NCI-H2029 treated with DMSO at 0.1 percent for 48 hours (cell line): ENCODE measurements around the gene AGAP1.
A peak's percentile ranks its signal among the peaks of the same experiment; 100 is the strongest.

ENCODE experiments used
- DNase-seq: peaks from one replicate; lab custom pipeline; 2025; lab: John Stamatoyannopoulos, UW

Gene AGAP1

DNA sequence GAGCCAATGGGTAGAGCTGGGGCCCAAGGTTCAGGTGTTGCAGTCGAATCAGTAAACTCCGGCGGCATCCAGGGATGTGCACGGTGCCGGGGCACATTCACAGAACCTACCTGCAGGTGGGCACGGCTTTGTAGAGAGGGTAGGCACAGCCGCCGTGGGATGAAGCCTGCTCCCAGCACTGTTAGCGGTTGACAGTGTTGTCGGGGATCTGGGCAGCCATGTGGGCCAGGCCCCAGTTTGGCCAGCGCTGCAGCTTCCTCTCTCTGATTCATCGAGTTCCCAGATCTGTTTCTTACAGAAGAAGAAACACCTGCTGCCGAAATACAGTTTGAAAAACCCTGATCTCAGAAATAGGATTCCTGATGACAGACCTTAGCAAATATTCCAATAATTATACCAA is 274.8 kb downstream of the AGAP1 start:
- no peak for DNase-seq

GRCh38 chr2:235769046-235769445 is 275.2 kb downstream of the AGAP1 start:
- DNase-seq: no peak

DNA sequence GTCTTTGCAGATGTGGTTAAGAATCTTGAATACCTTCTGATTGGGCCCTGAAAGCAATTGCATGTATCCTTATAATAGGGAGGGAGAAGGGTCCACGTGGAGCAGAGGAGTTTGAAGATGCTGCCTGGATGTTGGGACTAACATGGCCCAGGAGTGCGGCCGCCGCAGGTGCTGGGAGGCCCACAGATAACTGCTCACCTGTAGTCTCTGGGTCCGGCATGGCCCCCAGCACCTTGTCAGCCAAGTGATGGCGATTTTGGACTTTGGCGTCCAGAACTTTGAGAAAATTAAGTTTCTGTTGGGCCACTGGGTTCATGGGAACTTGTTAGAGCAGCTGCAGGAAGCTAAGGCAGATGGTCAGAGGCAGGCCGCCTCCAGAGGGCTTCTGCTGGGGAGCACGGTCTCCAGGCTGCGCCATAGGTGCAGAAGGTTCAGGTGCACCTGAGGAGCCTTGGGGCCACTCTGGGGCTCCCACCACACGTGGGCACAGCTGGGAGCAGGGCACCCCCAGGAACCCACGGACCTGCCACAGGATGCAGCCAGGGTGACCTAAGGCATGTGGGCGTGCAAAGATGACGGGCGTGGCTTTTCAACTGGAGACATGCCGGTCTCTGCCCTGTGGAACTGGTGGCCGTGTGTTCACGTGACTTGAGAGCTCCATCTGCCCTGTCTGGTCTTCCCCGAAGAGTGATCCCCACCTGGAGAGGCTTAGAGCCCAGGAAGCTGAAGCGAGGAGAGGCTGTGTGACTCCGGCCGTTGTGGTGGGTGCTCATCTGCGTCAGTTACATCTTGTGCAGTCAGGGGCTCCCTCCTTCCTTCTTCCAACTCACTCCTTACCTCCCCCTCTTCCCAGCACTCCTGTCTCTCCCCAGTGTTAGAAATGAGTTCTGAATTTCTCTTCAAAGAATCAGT is 277.3 kb downstream of the AGAP1 start:
- DNase-seq: no peak

DNA sequence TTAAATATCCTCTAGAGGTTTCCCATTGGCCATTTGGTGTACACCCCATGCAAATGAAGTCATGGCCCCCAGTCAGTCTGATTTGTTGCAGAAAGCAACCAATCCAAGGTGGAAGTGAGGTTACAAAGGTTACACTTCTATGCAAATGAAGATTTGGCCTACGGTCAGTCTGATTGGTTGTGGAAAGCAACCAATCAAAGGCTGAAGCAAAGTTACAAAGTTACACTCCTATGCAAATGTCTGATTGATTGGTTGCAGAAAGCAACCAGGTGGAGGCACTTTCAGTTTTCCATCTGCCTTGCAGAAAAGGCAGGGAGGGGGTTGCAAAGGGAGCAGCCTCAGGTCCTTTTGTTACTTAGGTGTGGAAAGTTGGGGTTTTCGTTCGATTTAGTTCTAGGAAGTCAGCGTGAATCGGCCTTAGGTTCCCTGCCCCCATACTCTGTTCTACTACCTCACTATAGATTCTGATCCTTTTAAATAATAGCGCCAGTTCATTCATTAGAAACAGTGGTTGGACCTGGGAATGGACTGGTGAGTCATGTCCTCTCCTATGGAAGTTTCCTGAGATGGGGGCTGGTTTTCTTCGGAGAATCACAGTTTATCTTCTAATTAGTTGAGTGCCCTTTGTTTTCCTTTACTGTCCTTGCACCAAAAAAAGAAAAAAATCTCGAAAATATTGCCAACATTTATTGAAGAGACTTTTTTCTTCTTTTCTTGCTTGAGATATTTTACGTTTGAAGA is 279.5 kb downstream of the AGAP1 start:
- no peak for DNase-seq

- DNase-seq: no peak
Measured at GRCh38 chr2:235774153-235774870, 280.5 kb downstream of the AGAP1 start.

GRCh38 chr2:235776531-235776930 is 282.7 kb downstream of the AGAP1 start:
- DNase-seq: no peak

- peak; percentile 31 for DNase-seq
Measured at GRCh38 chr2:235779444-235779896, 285.6 kb downstream of the AGAP1 start.

DNA sequence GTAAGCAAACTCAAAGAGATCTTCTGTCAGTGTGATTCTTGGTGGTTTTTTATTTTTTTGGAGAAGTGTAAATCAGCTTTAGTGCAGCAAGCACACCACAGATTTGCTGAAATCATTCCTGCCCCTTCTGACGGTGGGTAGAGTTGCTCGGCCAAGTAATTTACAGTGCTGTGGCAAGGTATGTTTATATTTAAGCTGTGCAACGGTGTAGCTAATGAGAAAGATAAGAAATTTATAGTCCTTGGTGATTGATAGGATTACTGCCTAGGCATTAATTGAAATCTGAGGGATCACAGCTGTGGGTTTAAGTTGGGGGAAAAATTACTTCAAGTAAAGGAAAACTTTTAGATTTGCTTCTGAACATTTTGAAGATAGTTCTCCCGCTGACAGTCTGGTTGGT is 286.6 kb downstream of the AGAP1 start:
- no peak for DNase-seq

GRCh38 chr2:235781775-235782174 is 287.9 kb downstream of the AGAP1 start:
- no peak for DNase-seq

- DNase-seq: no peak
Measured at GRCh38 chr2:235784788-235785187, 290.9 kb downstream of the AGAP1 start.

DNA sequence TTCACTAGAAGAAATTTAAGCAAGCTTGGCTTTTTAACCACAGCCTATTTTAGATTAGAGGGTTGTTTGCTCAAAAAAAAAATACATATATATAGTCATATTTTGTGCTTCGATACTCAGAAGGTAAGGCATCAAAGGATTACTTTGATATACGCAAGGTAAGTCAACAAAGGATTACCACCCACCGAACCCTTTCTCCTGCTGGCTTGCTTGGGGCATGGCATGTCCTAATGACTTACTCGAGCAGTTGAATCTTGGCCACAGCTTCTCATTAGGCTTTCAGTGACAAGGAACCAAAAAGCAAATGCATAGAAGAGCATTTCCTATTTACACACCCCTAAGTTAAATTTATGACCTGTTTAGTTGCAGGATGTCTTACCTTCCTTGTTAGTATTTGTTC is 295.7 kb downstream of the AGAP1 start:
- DNase-seq: no peak

- no peak for DNase-seq
Measured at GRCh38 chr2:235793163-235793752, 299.4 kb downstream of the AGAP1 start.

GRCh38 chr2:235799281-235799680 is 305.4 kb downstream of the AGAP1 start:
- no peak for DNase-seq

DNA sequence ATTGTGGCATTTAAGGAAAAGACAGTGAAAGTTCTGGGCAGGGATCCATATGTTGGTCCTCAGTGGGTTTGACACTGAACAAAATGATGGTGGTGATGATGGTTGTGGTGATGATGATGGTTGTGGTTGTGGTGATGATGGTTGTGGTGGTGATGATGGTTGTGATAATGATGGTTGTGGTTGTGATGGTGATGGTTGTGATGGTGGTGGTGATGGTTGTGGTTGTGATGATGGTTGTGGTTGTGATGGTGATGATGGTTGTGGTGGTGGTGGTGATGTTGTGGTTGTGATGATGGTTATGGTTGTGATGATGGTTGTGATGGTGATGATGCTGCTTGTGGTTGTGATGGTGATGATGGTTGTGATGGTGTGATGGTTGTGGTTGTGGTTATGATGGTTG is 308.7 kb downstream of the AGAP1 start:
- no peak for DNase-seq

- no peak for DNase-seq
Measured at GRCh38 chr2:235803028-235803427, 309.2 kb downstream of the AGAP1 start.

DNA sequence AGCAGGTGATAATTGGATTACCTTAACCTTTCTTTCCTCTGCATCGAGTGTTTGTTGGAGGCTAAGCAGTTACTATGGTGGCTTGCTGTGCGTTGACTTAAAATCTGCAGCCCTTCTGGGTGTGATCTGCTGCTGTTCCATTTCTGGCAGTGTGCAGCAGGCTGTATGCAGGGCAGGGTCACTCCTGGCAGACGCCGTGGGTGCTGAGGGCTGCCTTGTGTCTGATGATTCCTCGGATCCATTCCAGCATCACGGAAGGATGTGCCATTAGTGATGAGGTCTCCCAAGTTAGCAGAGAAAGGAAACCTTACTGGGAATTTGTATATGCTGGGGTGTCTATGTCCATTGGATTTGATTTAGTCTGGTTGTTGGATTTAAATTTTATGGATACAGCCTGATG is 310.8 kb downstream of the AGAP1 start:
- DNase-seq: no peak

DNA sequence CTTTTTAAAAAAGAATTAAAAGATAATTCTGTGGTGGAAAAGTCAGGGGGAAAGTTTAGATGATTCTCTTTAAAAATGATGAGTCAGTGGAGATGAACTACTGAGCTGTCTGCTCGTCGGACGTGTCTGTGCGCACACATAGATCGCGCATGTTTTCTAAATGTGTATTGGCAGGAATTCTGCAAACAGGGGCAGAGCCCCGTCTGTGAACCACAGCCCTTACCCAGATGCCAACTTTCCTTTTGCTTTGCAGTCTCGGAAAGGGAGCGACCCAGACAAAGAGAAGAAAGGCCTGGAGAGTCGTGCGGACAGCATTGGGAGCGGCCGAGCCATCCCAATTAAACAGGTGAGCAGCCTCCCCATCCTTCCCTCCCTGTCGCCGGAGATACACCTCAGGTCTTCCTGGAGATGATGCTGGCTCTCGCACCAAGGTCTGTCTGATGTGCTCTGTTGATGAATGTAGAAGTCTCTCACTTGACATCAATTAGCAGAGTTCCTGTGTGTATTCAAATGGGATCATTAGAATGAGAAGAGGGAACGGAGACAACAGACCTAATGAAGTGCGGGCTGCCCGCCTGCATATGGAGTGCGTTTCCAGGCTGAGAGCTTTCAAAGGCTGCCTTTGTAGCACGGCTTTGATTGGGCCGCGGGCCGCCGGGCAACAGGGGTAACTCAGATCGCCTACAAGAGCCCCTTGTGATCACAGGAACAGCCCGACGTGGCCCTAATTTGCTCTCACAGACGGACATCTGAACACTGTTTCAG is 313.3 kb downstream of the AGAP1 start:
- no peak for DNase-seq

DNA sequence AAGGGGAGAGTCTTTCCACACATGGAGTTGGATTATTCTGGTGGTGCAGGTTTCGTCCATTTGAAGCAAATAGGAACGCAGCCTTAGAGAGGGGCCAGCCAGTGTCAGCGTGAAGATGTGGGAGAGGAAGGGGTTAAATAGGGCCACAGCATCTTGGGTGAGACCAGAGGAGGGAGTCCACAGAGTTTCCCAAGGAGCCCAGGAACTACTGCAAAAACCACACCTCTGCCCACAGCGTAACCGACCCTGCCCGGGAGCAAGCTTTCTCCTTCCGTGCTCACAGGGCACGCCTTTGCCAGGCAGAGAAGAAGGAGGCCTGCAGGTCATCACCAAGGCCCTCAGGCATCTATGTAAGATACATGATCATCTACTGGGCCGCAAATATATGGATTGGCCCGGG is 314.5 kb downstream of the AGAP1 start:
- no peak for DNase-seq

DNA sequence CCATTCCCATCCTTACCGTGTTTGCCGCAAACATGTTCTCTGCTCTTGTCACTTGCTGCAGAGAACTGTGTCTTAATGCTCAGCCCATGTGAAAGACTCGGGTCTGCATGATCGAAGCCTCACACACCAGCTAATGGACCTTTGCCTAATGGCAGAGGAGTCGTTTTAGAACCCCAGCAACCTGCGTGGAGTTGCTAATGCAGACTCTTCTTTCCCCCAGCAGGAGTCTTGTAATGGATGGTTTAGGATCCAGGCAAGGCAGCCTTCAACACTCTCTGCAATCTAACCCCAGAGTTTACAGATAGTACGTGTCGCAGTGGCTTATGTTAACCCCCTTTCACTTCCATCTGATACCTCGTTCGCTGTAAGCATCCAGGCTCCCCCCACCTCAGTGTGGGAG is 316.4 kb downstream of the AGAP1 start:
- DNase-seq: no peak

- DNase-seq: no peak
Measured at GRCh38 chr2:235810846-235811245, 317.0 kb downstream of the AGAP1 start.

DNA sequence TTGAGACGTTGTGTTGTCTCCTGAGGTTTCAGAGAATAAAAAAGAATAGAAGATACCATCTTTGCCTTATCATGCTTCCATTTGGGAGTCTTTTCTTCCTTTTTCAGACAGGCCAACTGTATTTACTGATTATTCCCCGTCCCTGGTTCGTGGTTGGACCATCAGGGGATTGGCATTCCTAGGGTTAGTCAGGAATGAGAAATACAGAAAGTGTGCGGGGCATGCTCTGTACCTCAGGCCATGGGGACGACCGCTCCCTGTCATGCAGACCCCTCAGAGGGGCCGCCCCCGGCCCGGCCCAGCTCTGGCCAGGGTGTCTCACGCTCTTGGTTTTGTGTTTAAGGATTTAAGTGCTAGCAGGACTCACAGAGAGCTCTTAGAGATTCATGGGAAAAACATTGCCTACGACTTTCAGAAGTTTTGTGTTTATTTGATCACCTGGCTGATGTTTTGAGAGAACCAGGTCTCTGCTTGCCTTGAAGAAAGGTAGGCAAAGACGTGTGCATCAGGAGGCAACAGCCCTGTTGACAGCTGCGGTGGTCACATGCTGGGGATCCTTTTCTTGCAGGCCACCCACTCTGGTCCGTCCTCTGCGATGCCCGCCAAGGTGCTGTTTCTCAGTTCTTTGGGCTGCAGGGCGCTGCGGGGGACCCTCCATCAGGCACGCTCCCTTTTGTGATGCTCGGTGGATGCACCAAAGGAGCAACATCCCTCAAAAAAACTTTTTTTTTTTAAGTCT is 317.8 kb downstream of the AGAP1 start:
- no peak for DNase-seq
